Left ventricle myocardium inferior (tissue), 1 donor: ENCODE results near the gene PAX2. TPM values are rescaled to one million over a fixed set of nuclear protein-coding genes. Genes with fewer than 3 reads are reported as not detected.

Source experiments
- DNase-seq: peaks from one replicate; pipeline ENCODE4 v3.0.0-alpha.2; 2020
- H3K27ac ChIP-seq: fragments of 200-600 bp; replicated peaks from 2 replicates; pipeline ENCODE4 v1.8.0; 2021
- H3K27me3 ChIP-seq: fragments of 200-600 bp; 2 replicates; pipeline ENCODE4 v1.8.0; 2021; ENCODE audit warnings: low read depth
- H3K36me3 ChIP-seq: fragments of 200-600 bp; 2 replicates; pipeline ENCODE4 v1.8.0; 2021
- H3K4me1 ChIP-seq: fragments of 200-600 bp; 2 replicates; pipeline ENCODE4 v1.8.0; 2021
- H3K4me3 ChIP-seq: fragments of 200-600 bp; 2 replicates; pipeline ENCODE4 v1.8.0; 2021; ENCODE audit warnings: mild to moderate bottlenecking, moderate library complexity
- H3K9me3 ChIP-seq: fragments of 200-600 bp; replicated peaks from 2 replicates; pipeline ENCODE4 v1.8.0; 2021
- CTCF ChIP-seq: fragments of 200-600 bp; IDR thresholded peaks from 2 replicates; pipeline ENCODE4 v1.8.0; 2021; ENCODE audit warnings: antibody characterized with exemption, mild to moderate bottlenecking, borderline replicate concordance
- intact Hi-C: fragments of 100-400 bp; cut with micrococcal nuclease; formaldehyde crosslinking; loops from one replicate; pipeline ENCODE4 v1.11.0; 2022
- total RNA-seq: library from RNA; stranded (reverse); fragmentation: NEBNext Ultra II Directional; extraction: Animal tissue kit (Norgen Biotek cat#: 25700); gene quantifications from one replicate; pipeline ENCODE4 v1.2.1, GENCODE V29; 2021
- donor health status: DM: no; HTN: yes; CAD: no; lungs with severe emphysema.

The PAX2 gene
- total RNA-seq, 1 donor from 2014 or later: not detected

- Histone ChIP-seq H3K27me3 (peaks cover 87% of the 10 kb centered on the region), H3K36me3 (no peaks in the 10 kb centered on the region), H3K27ac (no peak overlapping the region), H3K4me3 (no peak overlapping the region), H3K4me1 (no peaks in the 10 kb centered on the region), H3K9me3 (no peaks in the 10 kb centered on the region)
- no peak for TF ChIP-seq CTCF
- intact Hi-C loops: no loop called here
- no peak for DNase-seq
Observed at GRCh38 chr10:100779329-100779728, 33.9 kb downstream of the PAX2 start.

- Histone ChIP-seq H3K4me1 (no peaks in the 10 kb centered on the region), H3K27ac (no peak overlapping the region), H3K27me3 (peaks cover 87% of the 10 kb centered on the region), H3K4me3 (no peak overlapping the region), H3K36me3 (no peaks in the 10 kb centered on the region), H3K9me3 (no peaks in the 10 kb centered on the region)
- intact Hi-C loops: no loop called here
- no peak for TF ChIP-seq CTCF
- DNase-seq: no peak
Observed at GRCh38 chr10:100780324-100780723, 34.9 kb downstream of the PAX2 start.

GRCh38 chr10:100781145-100781665, 35.8 kb downstream of the PAX2 start:
- Histone ChIP-seq H3K27me3 (peaks cover 88% of the 10 kb centered on the region), H3K4me1 (no peaks in the 10 kb centered on the region), H3K9me3 (no peaks in the 10 kb centered on the region), H3K36me3 (no peaks in the 10 kb centered on the region), H3K4me3 (no peak overlapping the region), H3K27ac (no peak overlapping the region)
- intact Hi-C loops: no loop called here
- TF ChIP-seq CTCF: no peak
- DNase-seq: no peak

- no peaks in the 10 kb centered on the region for H3K9me3 ChIP-seq
- no peak for TF ChIP-seq CTCF
- no peak overlapping the region for H3K4me3 ChIP-seq
- H3K36me3 ChIP-seq: no peaks in the 10 kb centered on the region
- H3K27ac ChIP-seq: no peak overlapping the region
- H3K27me3 ChIP-seq: peaks cover 90% of the 10 kb centered on the region
- intact Hi-C loops: no loop called here
- DNase-seq: no peak
- H3K4me1 ChIP-seq: no peaks in the 10 kb centered on the region
Observed at GRCh38 chr10:100782461-100783244, 37.3 kb downstream of the PAX2 start.

- Histone ChIP-seq H3K4me1 (no peaks in the 10 kb centered on the region), H3K27me3 (peaks cover 90% of the 10 kb centered on the region), H3K4me3 (no peak overlapping the region), H3K27ac (no peak overlapping the region), H3K36me3 (no peaks in the 10 kb centered on the region), H3K9me3 (no peaks in the 10 kb centered on the region)
- no peak for TF ChIP-seq CTCF
- DNase-seq: no peak
- intact Hi-C loops: no loop called here
Observed at GRCh38 chr10:100784126-100784525, 38.7 kb downstream of the PAX2 start.
